GM12891 (cell line): ENCODE data around the gene MAN2A2.

Experiments used
- PAX5 ChIP-seq: IDR thresholded peaks from 2 replicates; pipeline ENCODE4 v1.6.1; 2011; ENCODE audit warnings: low read length, moderate library complexity, mild to moderate bottlenecking; ENCODE audit not compliant: insufficient read depth, severe bottlenecking
- POLR2A ChIP-seq: IDR thresholded peaks from 2 replicates; pipeline ENCODE4 v1.6.1; 2011; ENCODE audit warnings: low read depth, low read length, control low read depth
- POLR2AphosphoS5 ChIP-seq: IDR thresholded peaks from 2 replicates; pipeline ENCODE4 v1.6.1; 2011; ENCODE audit warnings: low read depth, low read length, control low read depth
- SPI1 ChIP-seq: IDR thresholded peaks from 2 replicates; pipeline ENCODE4 v1.6.1; 2011; ENCODE audit warnings: low read depth, low read length, control low read depth

DNA sequence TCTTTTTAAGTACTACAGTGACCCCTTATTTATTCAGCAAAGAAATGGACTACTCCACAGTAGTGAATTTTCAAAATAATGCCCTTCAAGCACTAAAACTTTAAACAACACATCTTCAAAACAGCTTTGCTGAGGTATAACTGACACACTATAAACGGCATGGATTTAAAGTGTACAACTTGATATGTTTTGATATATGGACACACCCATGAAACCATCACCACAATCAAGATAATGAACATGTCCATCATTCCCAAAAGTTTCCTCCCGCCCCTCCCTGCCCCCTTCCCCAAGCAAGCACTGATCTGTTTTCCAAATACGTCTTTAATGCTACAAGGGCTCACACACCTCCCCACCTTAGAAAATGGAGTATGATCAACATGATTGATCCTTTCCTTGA lies 36.3 kb upstream of the MAN2A2 start:
- TF ChIP-seq POLR2A: no peak
- no peak for TF ChIP-seq PAX5
- no peak for TF ChIP-seq POLR2AphosphoS5
- TF ChIP-seq SPI1: no peak
